DMS 273 (cell line): ENCODE measurements around the gene ADAM23.

Experiments used
- DNase-seq: peaks from one replicate; lab custom pipeline; 2025; ENCODE audit not compliant: unreplicated experiment; lab: John Stamatoyannopoulos, UW

Gene ADAM23

DNA sequence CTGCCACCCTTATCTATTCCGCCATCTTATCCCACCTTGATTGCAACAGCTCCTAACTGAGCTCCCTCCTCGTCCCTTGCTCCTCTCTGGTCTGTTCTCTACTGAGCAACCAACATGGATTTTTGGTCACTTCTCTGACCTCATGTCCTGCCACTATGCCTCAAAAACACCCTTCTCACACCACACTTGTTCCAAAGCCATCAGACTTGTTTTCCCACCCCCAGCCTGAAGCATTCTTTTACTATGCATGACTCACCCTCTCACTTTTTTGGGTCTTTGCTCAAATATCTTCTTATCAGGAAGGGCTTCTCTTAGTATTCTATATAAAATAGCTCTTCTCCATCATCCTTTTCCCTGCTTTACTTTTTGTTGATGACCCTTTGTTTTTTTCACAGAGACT, 196.3 kb downstream of the ADAM23 start:
- no peak for DNase-seq

GRCh38 chr2:206641226-206641625, 197.9 kb downstream of the ADAM23 start:
- no peak for DNase-seq

DNA sequence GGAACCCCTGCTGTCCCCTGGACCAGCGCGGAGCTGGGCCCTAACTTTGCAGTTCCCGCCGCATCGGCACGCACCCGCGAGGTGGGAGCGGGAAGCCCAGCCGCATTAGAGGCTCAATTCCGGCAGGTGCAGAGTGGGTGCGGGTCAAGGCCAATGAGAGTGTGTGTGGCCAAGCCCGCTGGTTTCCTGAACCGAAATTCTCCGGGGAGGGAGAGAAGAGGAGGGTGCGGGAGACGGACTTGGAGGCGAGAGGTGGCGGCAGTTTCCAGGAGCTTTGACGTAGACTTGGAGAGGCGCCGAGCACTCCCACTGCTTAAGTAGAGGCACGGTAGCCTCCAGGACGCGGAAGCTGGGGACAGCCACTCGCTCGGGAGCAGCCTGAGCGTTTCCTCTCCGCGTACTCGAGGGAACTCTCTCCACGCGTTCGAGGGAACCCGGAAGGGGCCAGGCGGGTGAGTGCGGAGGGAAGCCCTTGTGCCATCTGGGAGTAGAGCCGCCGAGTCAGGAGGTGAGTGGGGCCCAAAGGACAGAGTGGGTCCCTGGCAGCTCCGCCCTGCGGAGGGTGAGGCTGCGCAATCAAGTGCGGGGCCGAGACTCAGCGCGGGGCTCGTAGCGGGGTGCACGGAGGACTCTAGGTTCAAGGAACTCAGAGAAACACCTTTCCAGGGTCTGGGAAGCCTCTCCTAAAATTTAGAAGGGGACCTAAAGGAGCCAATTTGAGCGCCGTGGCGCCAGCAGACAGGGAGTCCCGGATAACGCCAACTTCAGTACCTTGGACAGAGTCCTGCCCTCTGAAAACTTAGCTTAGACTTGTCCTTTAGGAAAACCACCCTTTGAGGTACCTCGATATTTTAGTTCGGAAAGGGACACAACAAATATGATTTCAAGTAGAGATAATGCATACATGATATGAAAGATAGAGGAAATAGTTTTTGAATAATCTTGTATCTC, 199.0 kb downstream of the ADAM23 start, which contains the start of gene FAM237A:
TSS of gene FAM237A (plus strand) at position 413 of the 951 bp plus-strand sequence. CDS start 1,750 bp downstream, outside the sequence.
- DNase-seq, result peak; percentile 72

DNA sequence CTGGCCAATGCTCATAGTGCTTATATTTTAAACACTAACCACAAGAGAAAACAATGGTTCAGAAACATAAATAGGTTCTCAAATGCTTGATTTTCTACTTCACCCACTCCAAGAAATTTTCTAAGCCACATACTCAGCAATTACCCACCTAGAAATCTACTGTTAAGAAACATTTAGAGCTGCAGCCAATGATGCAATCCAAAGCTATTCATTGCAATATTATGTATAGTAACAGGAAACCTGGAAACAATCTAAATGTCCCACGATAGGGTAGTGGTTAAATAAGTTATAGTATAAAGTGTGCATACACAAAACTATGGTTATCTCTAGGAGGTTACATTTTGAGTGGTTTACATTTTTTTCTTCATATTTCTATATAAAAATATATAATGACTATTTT, 204.7 kb downstream of the ADAM23 start:
- no peak for DNase-seq

DNA sequence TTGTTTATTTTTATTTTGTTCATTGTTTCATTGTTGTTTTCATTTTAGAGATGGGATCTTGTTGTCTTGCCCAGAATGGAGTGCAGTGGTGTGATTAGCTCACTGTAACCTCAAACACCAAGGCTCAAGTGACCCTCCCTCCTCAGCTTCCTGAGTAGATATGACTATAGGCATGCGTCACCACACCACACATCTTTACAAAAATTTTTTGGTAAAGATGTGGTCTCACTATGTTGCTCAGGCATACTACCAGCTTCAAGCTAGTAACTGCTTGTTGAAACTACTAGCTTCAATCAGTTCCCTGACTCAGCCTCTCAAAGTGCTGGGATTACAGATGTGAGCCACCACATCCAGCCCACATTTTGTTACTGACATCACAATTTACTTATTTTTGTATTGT, 213.8 kb downstream of the ADAM23 start:
- DNase-seq, result no peak

GRCh38 chr2:206665251-206665650, 221.9 kb downstream of the ADAM23 start:
- no peak for DNase-seq
